HepG2 (cell line): ENCODE data around the gene ETFA. TPM values are rescaled to one million over a fixed set of nuclear protein-coding genes. Genes with fewer than 3 reads are reported as not detected.

Source experiments
- ARNT ChIP-seq: fragments of 450-650 bp; IDR thresholded peaks from 2 replicates; pipeline ENCODE4 v1.6.1; 2017
- CEBPG ChIP-seq: IDR thresholded peaks from 2 replicates; pipeline ENCODE4 v1.6.1; 2016
- MIER2 ChIP-seq: IDR thresholded peaks from 2 replicates; pipeline ENCODE4 v1.6.1; 2016; ENCODE audit warnings: missing biosample characterization, missing genetic modification reagents
- REL ChIP-seq: sonication (generic); formaldehyde crosslinking; conservative IDR thresholded peaks from 2 replicates; pipeline ENCODE4 v1.8.0; 2022; ENCODE audit warnings: mild to moderate bottlenecking, missing genetic modification reagents, moderate library complexity
- RFX5 ChIP-seq: IDR thresholded peaks from 2 replicates; pipeline ENCODE4 v1.6.1; 2011; ENCODE audit warnings: low read depth, low read length, improper control_type of control experiment
- RORA ChIP-seq: sonication (generic); formaldehyde crosslinking; IDR thresholded peaks from 2 replicates; pipeline ENCODE4 v1.5.0; 2020; ENCODE audit warnings: mild to moderate bottlenecking, missing genetic modification reagents, moderate library complexity
- SNAI1 ChIP-seq: sonication (generic); formaldehyde crosslinking; IDR thresholded peaks from 2 replicates; pipeline ENCODE4 v1.5.0; 2020; ENCODE audit warnings: mild to moderate bottlenecking, missing genetic modification reagents, borderline replicate concordance
- ZNF570 ChIP-seq: sonication (generic); formaldehyde crosslinking; IDR thresholded peaks from 2 replicates; pipeline ENCODE4 v1.4.0; 2020; ENCODE audit warnings: mild to moderate bottlenecking, missing genetic modification reagents, borderline replicate concordance
- ZNF749 ChIP-seq: sonication (generic); formaldehyde crosslinking; IDR thresholded peaks from 2 replicates; pipeline ENCODE4 v1.8.0; 2022; ENCODE audit warnings: mild to moderate bottlenecking, missing genetic modification reagents, moderate library complexity, borderline replicate concordance
- polyA plus RNA-seq, 8 experiments: library from polyadenylated mRNA; depleted of rRNA in 3 of 8; stranded (reverse) in 7 of 8; unstranded in 1 of 8; fragments of >200 nt; fragmentation: Illumina TruSeq in 4 of 8; extraction: Trizol in 4 of 8; gene quantifications; 2 replicates each; pipeline versions ENCODE4 v1.2.1 to v1.2.3, GENCODE V29; 2011 to 2016; ENCODE audit warnings: low read depth in 4 of 8, missing spikeins in 1 of 8, mixed read lengths in 1 of 8; ENCODE audit not compliant: insufficient read depth in 1 of 8
- total RNA-seq, 5 experiments: library from RNA; depleted of rRNA; stranded (reverse); fragments of >200 nt; fragmentation: Illumina TruSeq; extraction: Trizol; gene quantifications; 2 replicates each; pipeline ENCODE4 v1.2.3, GENCODE V29; 2016; ENCODE audit warnings: low read depth in 1 of 5
- TF ChIP-seq, protein P1 (sequence below): sonication (generic); formaldehyde crosslinking; IDR thresholded peaks from 2 replicates; pipeline ENCODE4 v1.9.0; 2021; ENCODE audit warnings: missing genetic modification reagents, mild to moderate bottlenecking, borderline replicate concordance
- TF ChIP-seq, protein P2 (sequence below): sonication (generic); formaldehyde crosslinking; IDR thresholded peaks from one replicate; pipeline ENCODE4 v1.5.1; 2020; ENCODE audit warnings: mild to moderate bottlenecking, missing genetic modification reagents; ENCODE audit errors: not compliant biosample characterization
- TF ChIP-seq, protein P3 (sequence below): sonication (generic); formaldehyde crosslinking; IDR thresholded peaks from 2 replicates; pipeline ENCODE4 v1.9.0; 2021; ENCODE audit warnings: missing genetic modification reagents, mild to moderate bottlenecking, borderline replicate concordance
- TF ChIP-seq, protein P4 (sequence below): sonication (generic); formaldehyde crosslinking; IDR thresholded peaks from 2 replicates; pipeline ENCODE4 v1.5.0; 2020; ENCODE audit warnings: mild to moderate bottlenecking, missing genetic modification reagents, moderate library complexity

Gene ETFA
- total and polyA plus RNA-seq, 2 of the 13 experiments (the other 11 are each of a cell fraction or from before 2014, with no cell fraction given), result 291 to 396 TPM

DNA sequence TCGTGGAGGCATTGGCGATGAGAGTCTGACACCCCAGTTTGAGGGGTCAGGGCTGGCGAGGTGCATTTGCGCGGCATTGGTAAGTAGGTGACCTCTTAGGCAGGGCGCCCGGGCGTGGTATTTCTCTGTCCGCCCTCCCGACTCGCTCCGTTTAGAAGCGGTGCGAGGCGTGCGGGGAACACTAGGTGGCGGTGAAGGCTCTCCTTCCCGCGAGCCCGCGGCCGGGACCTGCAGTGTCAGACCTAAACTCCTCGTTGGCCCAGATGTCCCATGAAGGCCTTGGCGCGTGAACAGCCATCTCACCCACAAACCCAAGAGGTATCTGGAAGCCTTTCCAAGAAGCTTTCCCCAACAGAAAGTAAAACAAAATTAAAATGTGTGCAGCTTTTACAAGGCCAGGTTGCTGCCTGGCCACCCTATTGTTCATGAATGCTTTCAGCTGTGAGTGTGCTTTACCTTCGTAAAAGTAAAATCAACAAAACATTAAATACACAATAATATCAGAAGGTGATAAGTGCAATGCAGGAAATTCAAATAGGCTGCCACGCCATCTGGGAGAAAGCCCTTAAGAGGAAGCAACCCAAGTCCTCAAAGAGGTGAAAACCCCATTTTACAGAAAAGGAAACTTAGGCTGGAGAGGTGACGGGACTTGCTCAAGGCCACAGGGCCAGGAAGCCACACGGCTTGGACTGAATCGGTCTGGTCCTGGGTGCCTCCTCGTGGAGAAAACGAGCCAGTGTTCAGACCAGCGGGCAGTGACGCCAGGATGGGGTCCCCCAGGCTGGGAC lies 120.3 kb downstream of the ETFA start (continued):
- TF ChIP-seq RORA, result no peak
- TF ChIP-seq SNAI1 (CRISPR knock-in tag), result no peak
- TF ChIP-seq, protein P1, sequence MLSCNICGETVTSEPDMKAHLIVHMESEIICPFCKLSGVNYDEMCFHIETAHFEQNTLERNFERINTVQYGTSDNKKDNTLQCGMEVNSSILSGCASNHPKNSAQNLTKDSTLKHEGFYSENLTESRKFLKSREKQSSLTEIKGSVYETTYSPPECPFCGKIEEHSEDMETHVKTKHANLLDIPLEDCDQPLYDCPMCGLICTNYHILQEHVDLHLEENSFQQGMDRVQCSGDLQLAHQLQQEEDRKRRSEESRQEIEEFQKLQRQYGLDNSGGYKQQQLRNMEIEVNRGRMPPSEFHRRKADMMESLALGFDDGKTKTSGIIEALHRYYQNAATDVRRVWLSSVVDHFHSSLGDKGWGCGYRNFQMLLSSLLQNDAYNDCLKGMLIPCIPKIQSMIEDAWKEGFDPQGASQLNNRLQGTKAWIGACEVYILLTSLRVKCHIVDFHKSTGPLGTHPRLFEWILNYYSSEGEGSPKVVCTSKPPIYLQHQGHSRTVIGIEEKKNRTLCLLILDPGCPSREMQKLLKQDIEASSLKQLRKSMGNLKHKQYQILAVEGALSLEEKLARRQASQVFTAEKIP (CRISPR knock-in tag), result no peak
- TF ChIP-seq, protein P2, sequence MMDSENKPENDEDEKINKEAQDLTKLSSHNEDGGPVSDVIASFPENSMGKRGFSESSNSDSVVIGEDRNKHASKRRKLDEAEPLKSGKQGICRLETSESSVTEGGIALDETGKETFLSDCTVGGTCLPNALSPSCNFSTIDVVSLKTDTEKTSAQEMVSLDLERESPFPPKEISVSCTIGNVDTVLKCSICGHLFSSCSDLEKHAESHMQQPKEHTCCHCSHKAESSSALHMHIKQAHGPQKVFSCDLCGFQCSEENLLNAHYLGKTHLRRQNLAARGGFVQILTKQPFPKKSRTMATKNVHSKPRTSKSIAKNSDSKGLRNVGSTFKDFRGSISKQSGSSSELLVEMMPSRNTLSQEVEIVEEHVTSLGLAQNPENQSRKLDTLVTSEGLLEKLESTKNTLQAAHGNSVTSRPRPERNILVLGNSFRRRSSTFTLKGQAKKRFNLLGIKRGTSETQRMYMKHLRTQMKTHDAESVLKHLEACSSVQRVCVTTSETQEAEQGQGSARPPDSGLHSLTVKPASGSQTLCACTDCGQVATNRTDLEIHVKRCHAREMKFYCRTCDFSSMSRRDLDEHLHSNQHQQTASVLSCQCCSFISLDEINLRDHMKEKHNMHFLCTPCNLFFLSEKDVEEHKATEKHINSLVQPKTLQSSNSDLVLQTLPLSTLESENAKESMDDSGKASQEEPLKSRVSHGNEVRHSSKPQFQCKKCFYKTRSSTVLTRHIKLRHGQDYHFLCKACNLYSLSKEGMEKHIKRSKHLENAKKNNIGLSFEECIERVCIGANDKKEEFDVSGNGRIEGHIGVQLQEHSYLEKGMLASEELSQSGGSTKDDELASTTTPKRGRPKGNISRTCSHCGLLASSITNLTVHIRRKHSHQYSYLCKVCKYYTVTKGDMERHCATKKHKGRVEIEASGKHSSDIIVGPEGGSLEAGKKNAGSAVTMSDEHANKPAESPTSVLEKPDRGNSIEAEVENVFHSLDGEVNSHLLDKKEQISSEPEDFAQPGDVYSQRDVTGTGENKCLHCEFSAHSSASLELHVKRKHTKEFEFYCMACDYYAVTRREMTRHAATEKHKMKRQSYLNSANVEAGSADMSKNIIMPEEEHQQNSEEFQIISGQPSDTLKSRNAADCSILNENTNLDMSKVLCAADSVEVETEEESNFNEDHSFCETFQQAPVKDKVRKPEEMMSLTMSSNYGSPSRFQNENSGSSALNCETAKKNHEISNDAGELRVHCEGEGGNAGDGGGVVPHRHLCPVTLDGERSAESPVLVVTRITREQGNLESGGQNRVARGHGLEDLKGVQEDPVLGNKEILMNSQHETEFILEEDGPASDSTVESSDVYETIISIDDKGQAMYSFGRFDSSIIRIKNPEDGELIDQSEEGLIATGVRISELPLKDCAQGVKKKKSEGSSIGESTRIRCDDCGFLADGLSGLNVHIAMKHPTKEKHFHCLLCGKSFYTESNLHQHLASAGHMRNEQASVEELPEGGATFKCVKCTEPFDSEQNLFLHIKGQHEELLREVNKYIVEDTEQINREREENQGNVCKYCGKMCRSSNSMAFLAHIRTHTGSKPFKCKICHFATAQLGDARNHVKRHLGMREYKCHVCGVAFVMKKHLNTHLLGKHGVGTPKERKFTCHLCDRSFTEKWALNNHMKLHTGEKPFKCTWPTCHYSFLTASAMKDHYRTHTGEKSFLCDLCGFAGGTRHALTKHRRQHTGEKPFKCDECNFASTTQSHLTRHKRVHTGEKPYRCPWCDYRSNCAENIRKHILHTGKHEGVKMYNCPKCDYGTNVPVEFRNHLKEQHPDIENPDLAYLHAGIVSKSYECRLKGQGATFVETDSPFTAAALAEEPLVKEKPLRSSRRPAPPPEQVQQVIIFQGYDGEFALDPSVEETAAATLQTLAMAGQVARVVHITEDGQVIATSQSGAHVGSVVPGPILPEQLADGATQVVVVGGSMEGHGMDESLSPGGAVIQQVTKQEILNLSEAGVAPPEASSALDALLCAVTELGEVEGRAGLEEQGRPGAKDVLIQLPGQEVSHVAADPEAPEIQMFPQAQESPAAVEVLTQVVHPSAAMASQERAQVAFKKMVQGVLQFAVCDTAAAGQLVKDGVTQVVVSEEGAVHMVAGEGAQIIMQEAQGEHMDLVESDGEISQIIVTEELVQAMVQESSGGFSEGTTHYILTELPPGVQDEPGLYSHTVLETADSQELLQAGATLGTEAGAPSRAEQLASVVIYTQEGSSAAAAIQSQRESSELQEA, result no peak
- TF ChIP-seq MIER2 (CRISPR knock-in tag), result no peak
- TF ChIP-seq, protein P3, sequence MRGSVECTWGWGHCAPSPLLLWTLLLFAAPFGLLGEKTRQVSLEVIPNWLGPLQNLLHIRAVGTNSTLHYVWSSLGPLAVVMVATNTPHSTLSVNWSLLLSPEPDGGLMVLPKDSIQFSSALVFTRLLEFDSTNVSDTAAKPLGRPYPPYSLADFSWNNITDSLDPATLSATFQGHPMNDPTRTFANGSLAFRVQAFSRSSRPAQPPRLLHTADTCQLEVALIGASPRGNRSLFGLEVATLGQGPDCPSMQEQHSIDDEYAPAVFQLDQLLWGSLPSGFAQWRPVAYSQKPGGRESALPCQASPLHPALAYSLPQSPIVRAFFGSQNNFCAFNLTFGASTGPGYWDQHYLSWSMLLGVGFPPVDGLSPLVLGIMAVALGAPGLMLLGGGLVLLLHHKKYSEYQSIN (CRISPR knock-in tag), result no peak
- no peak for TF ChIP-seq REL (CRISPR knock-in tag)
- TF ChIP-seq CEBPG (CRISPR knock-in tag), result no peak
- TF ChIP-seq, protein P4, sequence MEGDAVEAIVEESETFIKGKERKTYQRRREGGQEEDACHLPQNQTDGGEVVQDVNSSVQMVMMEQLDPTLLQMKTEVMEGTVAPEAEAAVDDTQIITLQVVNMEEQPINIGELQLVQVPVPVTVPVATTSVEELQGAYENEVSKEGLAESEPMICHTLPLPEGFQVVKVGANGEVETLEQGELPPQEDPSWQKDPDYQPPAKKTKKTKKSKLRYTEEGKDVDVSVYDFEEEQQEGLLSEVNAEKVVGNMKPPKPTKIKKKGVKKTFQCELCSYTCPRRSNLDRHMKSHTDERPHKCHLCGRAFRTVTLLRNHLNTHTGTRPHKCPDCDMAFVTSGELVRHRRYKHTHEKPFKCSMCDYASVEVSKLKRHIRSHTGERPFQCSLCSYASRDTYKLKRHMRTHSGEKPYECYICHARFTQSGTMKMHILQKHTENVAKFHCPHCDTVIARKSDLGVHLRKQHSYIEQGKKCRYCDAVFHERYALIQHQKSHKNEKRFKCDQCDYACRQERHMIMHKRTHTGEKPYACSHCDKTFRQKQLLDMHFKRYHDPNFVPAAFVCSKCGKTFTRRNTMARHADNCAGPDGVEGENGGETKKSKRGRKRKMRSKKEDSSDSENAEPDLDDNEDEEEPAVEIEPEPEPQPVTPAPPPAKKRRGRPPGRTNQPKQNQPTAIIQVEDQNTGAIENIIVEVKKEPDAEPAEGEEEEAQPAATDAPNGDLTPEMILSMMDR (CRISPR knock-in tag), result peak; percentile 98
- TF ChIP-seq ZNF749 (CRISPR knock-in tag), result no peak
- TF ChIP-seq ARNT, result no peak
- TF ChIP-seq ZNF570 (CRISPR knock-in tag), result no peak
- TF ChIP-seq RFX5, result no peak
